DMS 273 (cell line): ENCODE measurements around the gene SFT2D2.

Experiments
- DNase-seq: peaks from one replicate; lab custom pipeline; 2025; ENCODE audit not compliant: unreplicated experiment; lab: John Stamatoyannopoulos, UW

Gene SFT2D2

GRCh38 chr1:168221275-168221674 lies 4.5 kb upstream of the SFT2D2 start:
- DNase-seq = no peak

- no peak for DNase-seq
These were observed 2.5 kb upstream of the SFT2D2 start for GRCh38 chr1:168223261-168223660.

DNA sequence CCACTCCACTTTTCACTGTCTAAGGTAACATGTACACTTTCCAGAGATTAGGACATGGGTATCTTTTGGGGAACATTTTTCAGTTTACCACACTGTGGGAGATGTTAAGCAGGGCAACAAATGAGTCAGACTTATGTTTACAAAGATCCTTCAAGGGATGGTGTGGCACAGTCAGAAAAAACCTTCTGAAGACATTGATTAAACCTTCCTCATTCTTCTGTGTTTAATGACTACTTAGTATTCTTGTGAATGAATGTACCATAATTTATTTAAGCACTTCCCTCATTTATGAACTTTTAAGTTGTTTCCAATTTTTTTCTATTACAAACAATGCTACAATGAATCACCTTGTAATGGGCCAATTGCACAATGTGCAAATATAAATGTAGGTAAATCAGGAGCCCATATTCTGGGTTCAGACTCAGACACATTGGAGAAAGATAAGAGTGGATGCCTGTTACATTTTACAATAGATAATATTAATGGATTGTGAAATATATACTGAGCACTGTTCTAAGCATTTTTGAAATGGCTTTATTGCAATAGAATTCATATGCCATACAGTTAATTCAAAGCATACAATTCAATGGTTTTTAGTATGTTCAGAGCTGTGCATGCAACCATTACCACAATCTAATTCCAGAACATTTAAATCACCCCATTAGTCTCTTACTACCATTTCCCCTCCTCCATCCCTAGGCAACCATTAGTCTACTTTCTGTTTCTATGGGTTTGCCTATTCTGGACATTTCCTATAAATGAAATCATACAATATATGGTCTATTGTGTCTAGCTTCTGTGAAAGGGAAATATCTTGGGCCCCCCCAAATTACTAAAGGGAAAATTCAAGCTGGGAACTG lies 1.9 kb upstream of the SFT2D2 start:
- no peak for DNase-seq

DNA sequence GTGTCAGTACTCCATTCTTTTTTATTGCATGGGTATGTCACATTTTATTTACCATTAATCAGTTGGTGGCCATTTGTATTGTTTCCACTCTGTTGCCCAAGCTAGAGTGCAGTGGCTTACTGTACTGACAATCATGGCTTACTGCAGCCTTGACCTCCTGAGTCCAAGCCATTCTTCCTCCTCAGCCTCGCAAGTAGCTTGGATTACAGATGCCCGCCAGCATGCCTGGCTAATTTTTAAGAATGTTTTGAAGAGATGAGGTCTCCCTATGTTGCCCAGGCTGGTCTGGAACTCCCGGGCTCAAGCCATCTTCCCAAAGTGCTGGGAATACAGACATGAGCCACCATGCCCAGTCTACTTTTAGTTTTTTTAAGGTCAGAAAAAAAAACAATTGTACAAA lies 813 bp upstream of the SFT2D2 start:
- DNase-seq = no peak

- DNase-seq = no peak
These were observed 1.8 kb downstream of the SFT2D2 start for GRCh38 chr1:168227620-168228019.

DNA sequence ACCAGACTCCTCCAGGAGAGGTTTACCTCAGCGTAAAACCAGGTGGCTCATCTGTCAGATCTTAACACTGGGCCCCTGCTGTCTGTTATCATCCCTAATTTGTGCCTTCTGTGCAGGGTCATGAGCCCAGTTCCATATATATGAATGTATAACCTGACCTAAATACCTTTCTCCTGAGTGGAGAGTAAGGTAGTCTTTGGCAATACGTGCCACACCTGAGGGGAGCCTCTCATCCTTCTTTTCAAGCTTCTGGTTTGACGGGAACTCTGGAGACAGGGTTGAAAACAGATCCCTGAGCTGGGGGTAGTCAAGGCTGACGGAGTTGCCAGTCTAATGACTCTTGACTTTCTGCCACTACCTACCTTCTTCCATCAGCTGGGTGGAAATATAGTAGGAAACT lies 4.1 kb downstream of the SFT2D2 start:
- DNase-seq = no peak

DNA sequence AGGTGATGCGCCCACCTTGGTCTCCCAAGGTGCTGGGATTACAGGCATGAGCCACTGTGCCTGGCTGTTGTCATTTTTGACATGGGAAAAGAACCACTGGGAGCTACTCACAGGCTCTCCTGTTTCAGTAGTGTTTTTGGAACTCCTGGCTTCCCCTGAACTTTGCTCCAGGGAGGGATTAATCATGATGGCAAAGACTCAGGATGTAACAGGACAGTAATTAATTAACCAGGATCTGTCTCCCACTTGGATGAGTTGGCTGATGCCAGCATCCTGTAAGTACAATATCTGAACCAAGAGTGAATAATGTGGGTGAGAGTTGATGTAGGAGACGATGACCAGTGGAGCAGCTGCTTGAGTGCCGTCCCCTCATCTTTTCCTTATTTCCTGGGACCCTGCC lies 4.9 kb downstream of the SFT2D2 start:
- DNase-seq = no peak

GRCh38 chr1:168234846-168235547 lies 9.2 kb downstream of the SFT2D2 start:
- DNase-seq = peak; percentile 72

DNA sequence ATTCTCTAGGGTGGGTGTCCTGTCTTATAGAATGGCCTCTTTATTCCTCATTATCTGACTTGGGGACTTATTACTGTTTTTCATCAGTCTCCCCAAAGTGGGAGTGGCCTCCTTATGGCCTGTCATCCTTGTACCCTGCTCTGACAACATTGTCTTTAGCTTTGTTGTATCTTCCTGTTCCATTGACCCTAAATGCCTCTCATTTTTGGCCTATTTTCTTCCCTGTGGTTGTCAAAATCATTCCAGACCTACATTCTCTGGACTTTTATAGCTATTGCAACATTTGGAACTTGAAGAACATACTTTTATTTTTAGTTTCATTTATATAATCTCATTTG lies 9.7 kb downstream of the SFT2D2 start:
- DNase-seq = no peak

GRCh38 chr1:168235937-168236336 lies 10.1 kb downstream of the SFT2D2 start:
- DNase-seq = no peak

GRCh38 chr1:168236836-168237611 lies 11.2 kb downstream of the SFT2D2 start:
- no peak for DNase-seq

- DNase-seq = no peak
These were observed 17.4 kb downstream of the SFT2D2 start for GRCh38 chr1:168243198-168243597.

DNA sequence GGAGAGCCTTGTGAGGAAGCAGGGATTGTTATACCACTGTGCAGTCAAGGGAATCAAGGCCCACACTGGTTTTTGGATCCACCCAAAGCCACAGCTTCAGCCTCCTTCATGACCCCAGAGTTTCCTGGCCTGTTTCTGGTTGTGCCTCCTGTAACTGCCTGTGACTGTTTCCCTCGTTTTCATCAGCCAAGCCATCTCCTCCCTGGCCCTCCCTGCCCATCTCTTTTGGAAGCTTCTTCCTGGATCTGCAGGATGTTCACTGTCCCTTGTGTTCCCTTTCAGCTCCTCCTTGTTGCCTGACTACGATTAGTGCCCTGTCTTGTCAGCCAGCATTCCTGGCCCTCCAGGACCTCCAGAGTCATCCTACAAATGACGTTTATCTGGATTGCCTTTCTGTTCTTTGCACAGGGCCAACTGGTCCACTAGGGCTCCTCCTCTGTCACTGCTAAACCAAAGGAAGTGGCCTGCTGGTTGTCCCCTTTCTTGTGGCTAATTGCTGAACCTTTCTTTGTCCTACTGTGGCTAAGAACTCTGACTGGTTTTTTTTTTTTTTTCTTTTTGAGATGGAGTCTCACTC lies 17.9 kb downstream of the SFT2D2 start:
- no peak for DNase-seq

DNA sequence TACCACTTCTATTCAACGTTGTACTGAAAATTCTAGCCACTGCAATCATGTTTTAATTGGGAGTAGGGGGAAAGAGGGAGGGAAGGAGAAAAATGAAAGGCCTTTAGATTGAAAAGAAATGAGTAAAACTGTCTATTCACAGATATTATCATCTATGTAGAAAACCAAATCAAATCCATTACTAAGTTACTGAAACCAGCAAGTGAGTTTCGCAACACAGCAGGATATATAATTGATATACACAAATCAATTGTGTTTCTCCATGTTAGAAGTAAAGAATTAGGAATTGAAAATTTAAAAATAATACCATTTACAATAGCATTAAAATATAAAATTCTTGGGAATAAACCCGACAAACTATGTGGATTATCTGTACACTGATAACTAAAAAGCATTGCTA lies 19.2 kb downstream of the SFT2D2 start:
- DNase-seq = no peak

DNA sequence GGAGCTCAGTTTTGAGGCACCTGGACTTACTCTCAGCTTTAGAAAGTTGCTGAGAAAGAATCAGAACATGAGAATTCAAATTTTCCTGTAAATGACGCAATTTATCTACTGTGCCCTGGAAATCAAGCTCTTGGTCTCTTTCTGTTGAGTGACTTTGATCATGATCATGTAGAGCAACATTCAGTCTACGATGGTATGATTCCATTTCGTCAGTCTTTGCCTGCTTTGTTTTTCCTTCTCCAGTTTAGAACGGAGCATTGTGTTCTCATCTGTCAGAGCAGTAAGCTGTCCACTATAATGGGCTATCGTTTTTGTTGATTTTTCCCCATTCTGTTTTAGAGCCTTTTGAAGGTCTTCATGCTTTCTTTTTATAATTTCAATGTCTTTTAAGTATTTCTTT lies 20.7 kb downstream of the SFT2D2 start:
- DNase-seq = no peak

DNA sequence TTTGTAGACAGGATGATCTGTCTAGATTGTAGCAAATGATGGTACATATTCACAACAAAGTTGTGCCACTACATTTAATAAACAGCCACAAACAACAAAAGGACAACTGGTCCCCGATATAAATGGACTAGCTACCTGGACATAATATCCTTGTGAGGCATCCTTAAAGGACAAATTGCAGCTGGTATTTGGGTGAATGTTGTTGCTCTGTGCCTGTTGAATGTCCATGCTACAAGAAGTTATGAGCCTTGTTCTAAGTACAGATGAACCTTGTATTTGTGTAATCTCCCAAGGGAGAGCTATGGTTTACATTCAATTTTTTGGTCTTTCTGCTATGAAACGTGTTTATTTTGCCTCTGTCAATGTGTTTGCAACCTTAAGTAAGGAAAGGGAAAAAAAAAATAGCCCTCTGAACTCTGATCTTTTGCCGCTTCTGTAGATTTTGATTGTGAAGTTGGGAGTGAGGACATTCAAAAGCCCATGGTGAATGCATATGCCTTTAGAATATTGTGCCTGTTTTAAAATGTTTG lies 26.5 kb downstream of the SFT2D2 start:
- DNase-seq = no peak

DNA sequence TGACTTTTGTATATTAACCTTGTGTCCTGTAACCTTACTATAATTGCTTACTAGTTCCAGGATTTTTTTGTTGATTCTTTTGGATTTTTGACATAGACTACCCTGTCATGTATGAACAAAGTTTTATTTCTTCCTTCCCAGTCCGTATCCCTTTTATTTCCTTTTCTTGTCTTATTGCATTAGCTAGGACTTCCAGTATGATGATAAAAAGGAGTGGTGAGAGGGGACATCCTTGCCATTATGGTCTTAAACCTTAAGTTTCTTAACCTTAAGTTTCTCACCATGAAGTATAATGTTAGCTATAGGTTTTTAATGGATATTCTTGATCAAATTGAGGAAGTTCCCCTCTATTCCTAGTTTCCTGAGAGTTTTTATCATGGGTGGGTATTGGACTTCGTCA lies 30.4 kb downstream of the SFT2D2 start:
- DNase-seq = no peak

GRCh38 chr1:168257397-168257796 lies 31.6 kb downstream of the SFT2D2 start:
- no peak for DNase-seq

GRCh38 chr1:168259567-168259966 lies 33.8 kb downstream of the SFT2D2 start:
- no peak for DNase-seq

DNA sequence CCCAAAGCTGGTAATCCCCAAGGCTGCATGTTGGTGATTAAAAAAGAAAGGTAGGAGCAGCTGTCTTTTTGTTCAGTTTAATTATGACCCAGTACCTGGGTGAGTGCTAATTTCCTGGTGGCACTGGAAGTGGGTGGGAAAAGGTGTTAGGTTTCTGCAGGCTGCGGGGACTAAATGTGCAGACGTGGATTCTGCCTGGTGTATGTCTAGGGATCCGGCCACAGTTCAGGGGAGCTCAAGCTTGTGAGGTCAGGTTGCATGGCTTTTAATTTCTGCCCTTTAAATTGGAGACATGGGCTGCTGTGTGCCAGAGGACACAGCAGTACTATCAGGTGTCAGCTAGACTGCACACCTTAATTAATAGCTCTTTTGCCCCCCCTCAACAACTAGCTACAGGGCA lies 34.6 kb downstream of the SFT2D2 start:
- DNase-seq = no peak

GRCh38 chr1:168261390-168261789 lies 35.6 kb downstream of the SFT2D2 start:
- no peak for DNase-seq
